Fibroblast of lung (primary cell): ENCODE data around the gene PPP2R5D. TPM values are rescaled to one million over a fixed set of nuclear protein-coding genes. Genes with fewer than 3 reads are reported as not detected.

Experiments
- DNase-seq, 2 donors: peaks; one replicate each; pipeline versions ENCODE4 v3.0.0 to v3.0.0-alpha.2; 2010; ENCODE audit warnings: low read depth in 2 of 2
- H2AFZ ChIP-seq: 2 replicates; pipeline ENCODE4 v1.5.1; 2012; ENCODE audit warnings: low read length, control low read depth, inconsistent platforms
- H3K27ac ChIP-seq: 2 replicates; pipeline ENCODE4 v1.5.1; 2011; ENCODE audit warnings: low read length, control low read depth; ENCODE audit not compliant: insufficient read depth
- H3K27me3 ChIP-seq: 2 replicates; pipeline ENCODE4 v1.5.1; 2011; ENCODE audit warnings: mild to moderate bottlenecking, low read length; ENCODE audit not compliant: control insufficient read depth, insufficient read depth
- H3K36me3 ChIP-seq: 2 replicates; pipeline ENCODE4 v1.5.1; 2011; ENCODE audit warnings: low read length; ENCODE audit not compliant: control insufficient read depth, insufficient read depth
- H3K4me1 ChIP-seq: 2 replicates; pipeline ENCODE4 v1.5.1; 2011; ENCODE audit warnings: low read length; ENCODE audit not compliant: control insufficient read depth, insufficient read depth; ENCODE audit errors: extremely low read depth
- H3K4me2 ChIP-seq: 2 replicates; pipeline ENCODE4 v1.5.1; 2011; ENCODE audit warnings: low read length, control low read depth; ENCODE audit not compliant: insufficient read depth; ENCODE audit errors: extremely low read depth
- H3K4me3 ChIP-seq, 4 experiments: fragments of 200-600 bp in 1 of 4; sonication (generic) in 1 of 4; replicated peaks in 1 of 4; 2 replicates each; pipeline ENCODE4 v1.5.1; 2011 to 2016; ENCODE audit warnings: low read length in 4 of 4, low read depth in 3 of 4, mild to moderate bottlenecking in 3 of 4, control low read depth in 2 of 4, inconsistent platforms in 1 of 4, mixed read lengths in 1 of 4; ENCODE audit not compliant: insufficient read depth in 1 of 4; ENCODE audit errors: control extremely low read depth in 1 of 4
- H3K79me2 ChIP-seq: 2 replicates; pipeline ENCODE4 v1.5.1; 2012; ENCODE audit warnings: mild to moderate bottlenecking, low read length, inconsistent platforms; ENCODE audit not compliant: control insufficient read depth, insufficient read depth
- H3K9ac ChIP-seq: 2 replicates; pipeline ENCODE4 v1.5.1; 2011; ENCODE audit warnings: mild to moderate bottlenecking, low read length, control low read depth; ENCODE audit not compliant: insufficient read depth
- H3K9me3 ChIP-seq: 2 replicates; pipeline ENCODE4 v1.5.1; 2012; ENCODE audit warnings: low read depth, low read length; ENCODE audit not compliant: control insufficient read depth, insufficient read depth
- H4K20me1 ChIP-seq: 2 replicates; pipeline ENCODE4 v1.5.1; 2011; ENCODE audit warnings: low read length; ENCODE audit not compliant: control insufficient read depth, insufficient read depth; ENCODE audit errors: extremely low read depth
- EZH2 ChIP-seq: IDR thresholded peaks from 2 replicates; pipeline ENCODE4 v1.5.1; 2012; ENCODE audit warnings: low read length, control low read depth, mild to moderate bottlenecking; ENCODE audit errors: missing control alignments
- polyA plus RNA-seq, 2 donors: library from polyadenylated mRNA; depleted of rRNA in 1 of 2; stranded (reverse) in 1 of 2; unstranded in 1 of 2; fragments of >200 nt; gene quantifications; 2 replicates each; pipeline ENCODE4 v1.2.1, GENCODE V29; 2011 to 2012; ENCODE audit warnings: missing spikeins in 1 of 2
- total RNA-seq: library from RNA; depleted of rRNA; stranded (reverse); fragments of >200 nt; gene quantifications from 2 replicates; pipeline ENCODE4 v1.2.1, GENCODE V29; 2014
- TF ChIP-seq, protein P1 (sequence below), 2 donors: IDR thresholded peaks in 1 of 2; conservative IDR thresholded peaks in 1 of 2; 1 replicate in 1 of 2; 2 replicates in 1 of 2; pipeline ENCODE4 v1.5.1; 2011 to 2012; ENCODE audit warnings: low read length in 2 of 2, control low read depth in 1 of 2, inconsistent platforms in 1 of 2, low read depth in 1 of 2, mild to moderate bottlenecking in 1 of 2

Gene PPP2R5D
- total and polyA plus RNA-seq, 2 donors (not counting 1 experiment from before 2014, with no cell fraction given), result 27.1 to 39.3 TPM

DNA sequence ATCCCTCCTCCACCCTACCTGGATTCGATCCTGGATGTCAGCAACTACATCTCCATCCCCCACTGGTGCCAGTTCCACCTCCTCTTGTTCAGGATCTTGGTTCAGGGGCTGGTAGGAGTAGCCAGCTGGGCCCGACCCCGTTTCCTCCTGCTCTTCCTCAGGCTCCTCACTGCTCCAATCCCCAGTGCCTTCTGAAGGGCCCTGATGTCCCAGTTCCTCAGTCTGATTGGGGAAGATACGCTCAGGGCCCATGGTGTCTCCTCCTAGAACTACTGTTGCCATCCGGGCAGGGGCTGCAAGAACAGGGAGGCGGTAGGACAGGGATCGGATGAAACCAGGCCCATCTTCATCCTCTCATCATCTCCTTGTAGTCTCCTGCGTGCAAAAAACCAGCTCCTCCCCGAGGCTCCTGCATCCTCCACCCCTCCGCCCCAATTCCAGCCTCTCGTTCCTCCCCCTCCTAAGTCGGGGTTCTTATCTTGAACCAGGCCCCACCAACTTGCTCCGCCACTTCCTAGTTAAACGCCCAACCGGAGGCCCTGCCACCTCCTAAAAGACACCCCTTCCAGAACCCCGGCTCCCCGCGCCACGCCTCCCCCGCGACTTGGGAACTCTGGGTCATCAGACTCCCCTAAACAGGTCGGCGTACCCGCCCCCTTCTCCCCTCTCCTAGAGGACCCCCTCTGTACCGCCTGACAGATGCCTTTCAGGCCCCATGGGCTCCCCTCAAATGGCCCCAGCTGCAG, 28.9 kb downstream of the PPP2R5D start:
- peak overlapping the region; percentile 70 for H3K27ac ChIP-seq
- TF ChIP-seq EZH2, result no peak
- H3K36me3 ChIP-seq, result peaks cover 36% of the 10 kb centered on the region
- H4K20me1 ChIP-seq, result no peaks in the 10 kb centered on the region
- H3K9ac ChIP-seq, result peak overlapping the region; percentile 71
- peak overlapping the region; percentile 76 to 80 (median 79) for H3K4me3 ChIP-seq
- H3K4me2 ChIP-seq, result peak overlapping the region; percentile 98
- H3K79me2 ChIP-seq, result peaks cover 47% of the 10 kb centered on the region
- DNase-seq, result peak; percentile 18 to 34
- peak overlapping the region; percentile 57 for H2AFZ ChIP-seq
- H3K27me3 ChIP-seq, result no peaks in the 10 kb centered on the region
- peaks cover 20% of the 10 kb centered on the region for H3K4me1 ChIP-seq
- H3K9me3 ChIP-seq, result no peaks in the 10 kb centered on the region

DNA sequence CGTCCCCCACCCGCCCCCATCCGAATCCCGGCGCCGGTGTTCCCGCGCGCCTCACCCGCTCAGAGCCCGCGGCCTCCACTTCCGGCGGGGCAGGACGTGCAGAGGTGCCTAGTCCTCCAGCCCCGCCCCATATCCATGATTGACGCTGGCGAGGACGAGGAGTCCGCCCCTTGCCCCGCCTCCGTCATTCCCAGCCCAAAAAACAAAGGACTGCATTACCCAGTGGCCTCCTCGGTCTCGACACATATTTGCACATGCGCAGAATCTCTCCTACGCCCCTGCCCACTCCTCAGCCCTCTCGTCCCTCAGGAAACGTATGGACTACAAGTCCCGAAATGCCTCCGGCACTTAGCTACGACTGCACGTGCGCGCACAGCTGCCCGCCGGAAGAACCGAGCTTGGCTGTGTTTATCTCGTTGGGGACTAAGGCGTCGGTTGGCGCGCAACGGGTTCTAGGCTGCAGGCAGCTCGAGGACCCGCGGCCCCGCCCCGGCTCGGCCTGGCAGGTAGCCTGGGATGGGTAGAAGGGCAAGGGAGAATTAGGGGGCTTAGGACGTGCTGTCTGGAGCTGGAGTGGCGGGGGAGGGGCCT, 29.6 kb downstream of the PPP2R5D start, which contains the start of the genes KLHDC3 and MEA1:
Gene KLHDC3, plus strand, starts transcription at position 407 of the 591 bp plus-strand sequence. CDS start 2,944 bp downstream, outside the sequence.
Gene MEA1, minus strand, starts transcription at position 104 of the 591 bp plus-strand sequence. CDS start 133 bp downstream, outside the sequence.
- peak within 1 kb of the TSS; percentile 76 to 99 (median 90) for H3K4me3 ChIP-seq
- no peaks in the 10 kb centered on the region for H3K9me3 ChIP-seq
- peak; percentile 99 to 100 for DNase-seq
- peak within 1 kb of the TSS; percentile 78 for H3K9ac ChIP-seq
- H4K20me1 ChIP-seq, result no peaks in the 10 kb centered on the region
- H3K36me3 ChIP-seq, result peaks cover 33% of the 10 kb centered on the region
- peak within 1 kb of the TSS; percentile 57 for H2AFZ ChIP-seq
- H3K27ac ChIP-seq, result peak within 1 kb of the TSS; percentile 77
- peaks cover 20% of the 10 kb centered on the region for H3K4me1 ChIP-seq
- peaks cover 47% of the 10 kb centered on the region for H3K79me2 ChIP-seq
- H3K4me2 ChIP-seq, result peak within 1 kb of the TSS; percentile 98
- no peak for TF ChIP-seq EZH2
- TF ChIP-seq, protein P1, sequence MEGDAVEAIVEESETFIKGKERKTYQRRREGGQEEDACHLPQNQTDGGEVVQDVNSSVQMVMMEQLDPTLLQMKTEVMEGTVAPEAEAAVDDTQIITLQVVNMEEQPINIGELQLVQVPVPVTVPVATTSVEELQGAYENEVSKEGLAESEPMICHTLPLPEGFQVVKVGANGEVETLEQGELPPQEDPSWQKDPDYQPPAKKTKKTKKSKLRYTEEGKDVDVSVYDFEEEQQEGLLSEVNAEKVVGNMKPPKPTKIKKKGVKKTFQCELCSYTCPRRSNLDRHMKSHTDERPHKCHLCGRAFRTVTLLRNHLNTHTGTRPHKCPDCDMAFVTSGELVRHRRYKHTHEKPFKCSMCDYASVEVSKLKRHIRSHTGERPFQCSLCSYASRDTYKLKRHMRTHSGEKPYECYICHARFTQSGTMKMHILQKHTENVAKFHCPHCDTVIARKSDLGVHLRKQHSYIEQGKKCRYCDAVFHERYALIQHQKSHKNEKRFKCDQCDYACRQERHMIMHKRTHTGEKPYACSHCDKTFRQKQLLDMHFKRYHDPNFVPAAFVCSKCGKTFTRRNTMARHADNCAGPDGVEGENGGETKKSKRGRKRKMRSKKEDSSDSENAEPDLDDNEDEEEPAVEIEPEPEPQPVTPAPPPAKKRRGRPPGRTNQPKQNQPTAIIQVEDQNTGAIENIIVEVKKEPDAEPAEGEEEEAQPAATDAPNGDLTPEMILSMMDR (conservative IDR thresholded peaks at IDR 0.05 in 1 of 2, IDR thresholded peaks at IDR 0.05 in 1 of 2; ENCODE audit: low read depth in 1 of 2, low read length in 2 of 2), result no peak
- no peaks in the 10 kb centered on the region for H3K27me3 ChIP-seq

DNA sequence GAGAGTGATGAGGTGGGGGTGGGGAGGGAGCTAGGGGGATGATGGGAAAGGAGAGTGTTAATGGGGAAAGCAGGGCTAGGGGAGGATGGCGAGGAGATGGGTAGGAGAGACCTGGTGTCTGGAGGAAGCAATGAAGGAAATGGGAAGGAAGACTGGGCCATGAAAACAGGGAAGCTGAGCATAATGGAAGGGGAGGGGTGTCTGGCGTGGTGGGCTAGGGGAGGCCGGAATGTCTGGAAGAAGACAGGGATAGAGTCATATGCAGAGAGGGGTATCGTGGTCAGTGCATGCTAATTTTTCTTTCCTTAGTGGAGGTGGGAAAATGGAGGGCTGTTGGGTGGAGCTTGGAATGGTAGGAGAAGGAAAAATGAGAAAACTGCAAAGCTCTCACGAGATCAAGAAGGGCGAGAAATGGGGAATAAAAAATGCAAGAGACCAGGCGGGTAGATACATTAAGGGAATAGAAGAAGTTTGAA, 30.1 kb downstream of the PPP2R5D start:
- no peak overlapping the region for H2AFZ ChIP-seq
- H3K4me3 ChIP-seq, result peak overlapping the region; percentile 75 to 99 (median 90)
- no peaks in the 10 kb centered on the region for H3K27me3 ChIP-seq
- H3K36me3 ChIP-seq, result peaks cover 30% of the 10 kb centered on the region
- peak overlapping the region; percentile 77 for H3K27ac ChIP-seq
- peak overlapping the region; percentile 85 for H3K4me2 ChIP-seq
- H3K4me1 ChIP-seq, result peaks cover 20% of the 10 kb centered on the region
- H3K9me3 ChIP-seq, result no peaks in the 10 kb centered on the region
- peaks cover 47% of the 10 kb centered on the region for H3K79me2 ChIP-seq
- DNase-seq, result peak; percentile 39 to 44
- TF ChIP-seq, protein P1 (conservative IDR thresholded peaks at IDR 0.05 in 1 of 2, IDR thresholded peaks at IDR 0.05 in 1 of 2; ENCODE audit: low read depth in 1 of 2, low read length in 2 of 2), result no peak
- no peak for TF ChIP-seq EZH2
- H4K20me1 ChIP-seq, result no peaks in the 10 kb centered on the region
- peak overlapping the region; percentile 78 for H3K9ac ChIP-seq
